Transverse colon (tissue), 4 donors: Measurements from ENCODE around the gene NOTCH3.

Experiments used
- EP300 ChIP-seq: sonication (generic); formaldehyde crosslinking; IDR thresholded peaks from one replicate; pipeline ENCODE4 v1.6.1; 2017; ENCODE audit warnings: antibody characterized with exemption, low read depth
- POLR2A ChIP-seq: fragments of 450-650 bp; IDR thresholded peaks from one replicate; pipeline ENCODE4 v1.6.1; 2016; ENCODE audit warnings: antibody characterized with exemption, mild to moderate bottlenecking, moderate library complexity
- POLR2AphosphoS5 ChIP-seq, 3 donors: sonication (generic); formaldehyde crosslinking; IDR thresholded peaks; one replicate each; pipeline ENCODE4 v1.6.1; 2016; ENCODE audit warnings: antibody characterized with exemption in 3 of 3
- TF ChIP-seq, protein P1 (sequence below), 5 experiments: fragments of 200-600 bp in 3 of 5; fragments of 450-650 bp in 2 of 5; sonication (generic) in 3 of 5; IDR thresholded peaks; 1 replicate in 2 of 5; 2 replicates in 3 of 5; pipeline ENCODE4 v1.5.1; 2016 to 2017; ENCODE audit warnings: antibody characterized with exemption in 5 of 5, inconsistent platforms in 3 of 5, mild to moderate bottlenecking in 2 of 5, moderate library complexity in 1 of 5

- no peak for TF ChIP-seq POLR2AphosphoS5 (IDR thresholded peaks at IDR 0.05)
- no peak for TF ChIP-seq POLR2A
- TF ChIP-seq, protein P1, sequence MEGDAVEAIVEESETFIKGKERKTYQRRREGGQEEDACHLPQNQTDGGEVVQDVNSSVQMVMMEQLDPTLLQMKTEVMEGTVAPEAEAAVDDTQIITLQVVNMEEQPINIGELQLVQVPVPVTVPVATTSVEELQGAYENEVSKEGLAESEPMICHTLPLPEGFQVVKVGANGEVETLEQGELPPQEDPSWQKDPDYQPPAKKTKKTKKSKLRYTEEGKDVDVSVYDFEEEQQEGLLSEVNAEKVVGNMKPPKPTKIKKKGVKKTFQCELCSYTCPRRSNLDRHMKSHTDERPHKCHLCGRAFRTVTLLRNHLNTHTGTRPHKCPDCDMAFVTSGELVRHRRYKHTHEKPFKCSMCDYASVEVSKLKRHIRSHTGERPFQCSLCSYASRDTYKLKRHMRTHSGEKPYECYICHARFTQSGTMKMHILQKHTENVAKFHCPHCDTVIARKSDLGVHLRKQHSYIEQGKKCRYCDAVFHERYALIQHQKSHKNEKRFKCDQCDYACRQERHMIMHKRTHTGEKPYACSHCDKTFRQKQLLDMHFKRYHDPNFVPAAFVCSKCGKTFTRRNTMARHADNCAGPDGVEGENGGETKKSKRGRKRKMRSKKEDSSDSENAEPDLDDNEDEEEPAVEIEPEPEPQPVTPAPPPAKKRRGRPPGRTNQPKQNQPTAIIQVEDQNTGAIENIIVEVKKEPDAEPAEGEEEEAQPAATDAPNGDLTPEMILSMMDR (IDR thresholded peaks at IDR 0.05) = no peak
- no peak for TF ChIP-seq EP300
These were observed 42.6 kb upstream of the NOTCH3 start for GRCh38 chr19:15243236-15243957.
